ACC112 (cell line): ENCODE results near the gene JMJD8.

ENCODE experiments used
- H2AFZ ChIP-seq: fragments of 200-600 bp; sonication (generic); one replicate; pipeline ENCODE4 v1.6.0; 2017; ENCODE audit warnings: antibody characterized with exemption, low read length; ENCODE audit not compliant: unreplicated experiment
- H3K27ac ChIP-seq: fragments of 200-600 bp; sonication (generic); 2 replicates; pipeline ENCODE4 v1.5.1; 2014; ENCODE audit warnings: low read depth, mild to moderate bottlenecking, antibody characterized with exemption, low read length, moderate library complexity
- H3K27me3 ChIP-seq: fragments of 200-600 bp; sonication (generic); 2 replicates; pipeline ENCODE4 v1.6.1; 2014; ENCODE audit warnings: mild to moderate bottlenecking, antibody characterized with exemption, low read length, moderate library complexity, mixed read lengths; ENCODE audit not compliant: insufficient read depth
- H3K36me3 ChIP-seq: fragments of 200-600 bp; sonication (generic); 2 replicates; pipeline ENCODE4 v1.6.1; 2016; ENCODE audit warnings: mild to moderate bottlenecking, antibody characterized with exemption, low read length, moderate library complexity, mixed read lengths; ENCODE audit not compliant: insufficient read depth
- H3K4me1 ChIP-seq: fragments of 200-600 bp; sonication (generic); one replicate; pipeline ENCODE4 v1.6.1; 2016; ENCODE audit warnings: low read length, mixed read lengths; ENCODE audit not compliant: insufficient read depth, unreplicated experiment, control insufficient read depth
- H3K4me3 ChIP-seq: fragments of 200-600 bp; sonication (generic); 2 replicates; pipeline ENCODE4 v1.5.1; 2014; ENCODE audit warnings: mild to moderate bottlenecking, low read depth, low read length
- H3K79me2 ChIP-seq: fragments of 200-600 bp; sonication (generic); one replicate; pipeline ENCODE4 v1.6.0; 2016; ENCODE audit warnings: low read length; ENCODE audit not compliant: control insufficient read depth, unreplicated experiment, insufficient read depth

Gene JMJD8

DNA sequence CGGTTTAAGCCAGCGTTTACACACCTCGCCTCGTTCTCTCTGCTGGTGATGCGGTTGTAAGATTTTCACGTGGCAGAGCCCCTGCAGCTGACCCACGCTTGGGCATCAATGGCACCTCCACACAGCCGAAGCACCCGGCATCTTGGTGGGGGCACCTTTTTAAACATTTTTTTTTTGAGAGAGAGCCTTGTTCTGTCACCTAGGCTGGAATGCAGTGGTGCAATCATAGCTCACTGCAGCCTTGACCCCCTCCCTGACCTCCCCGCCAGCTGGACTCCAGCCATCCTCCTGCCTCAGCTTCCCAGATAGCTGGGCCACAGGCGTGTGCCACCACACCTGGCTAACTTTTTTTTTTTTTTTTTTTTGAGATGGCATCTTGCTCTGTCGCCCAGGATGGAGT, 30.1 kb downstream of the JMJD8 start:
- peaks cover 3% of the 10 kb centered on the region for H3K79me2 ChIP-seq
- H3K4me1 ChIP-seq = peaks cover 4% of the 10 kb centered on the region

DNA sequence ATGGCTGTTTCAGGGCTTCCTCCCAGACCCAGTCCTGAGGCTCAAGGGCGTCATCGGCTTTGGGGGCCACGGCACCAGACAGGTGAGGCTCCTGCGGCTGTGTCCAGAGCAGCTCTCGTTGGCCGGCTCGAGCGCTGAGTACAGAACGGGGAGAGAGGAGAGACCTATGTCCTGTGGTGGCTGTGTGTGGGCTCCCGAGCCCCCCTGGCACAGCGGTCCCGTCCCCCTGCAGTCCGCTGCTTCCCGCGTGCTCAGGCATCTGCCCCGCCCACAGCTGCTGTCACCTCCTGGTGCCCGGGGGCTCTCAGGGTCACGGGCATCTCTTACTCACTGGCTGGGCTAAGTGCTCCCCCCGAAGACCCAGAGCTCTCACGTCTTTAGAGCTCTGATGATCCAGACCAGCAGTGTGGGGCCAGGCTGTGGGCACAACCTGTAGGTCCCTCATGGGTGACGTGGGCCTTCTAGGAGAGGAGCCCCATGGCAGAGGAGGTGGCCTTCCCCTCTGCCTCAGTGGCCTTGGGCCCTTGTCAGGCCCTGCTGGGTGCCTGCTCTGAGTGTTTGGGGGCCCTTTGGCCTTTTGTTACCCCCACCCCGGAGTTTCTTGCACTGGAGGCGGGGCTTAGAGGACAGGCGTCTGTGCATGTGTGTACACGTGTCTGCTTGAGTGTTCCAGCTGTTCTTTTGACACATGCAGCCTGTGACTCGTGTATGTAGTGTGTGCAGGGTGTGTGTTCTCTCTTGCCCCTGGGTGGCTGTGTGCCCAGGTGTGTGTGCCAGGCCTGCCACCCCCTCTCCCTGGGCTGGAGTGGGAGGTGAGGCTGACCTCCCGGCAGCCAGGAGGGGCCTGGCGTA, 31.5 kb downstream of the JMJD8 start:
- Histone ChIP-seq H2AFZ (no peak overlapping the region), H3K4me3 (no peak overlapping the region), H3K4me1 (peaks cover 7% of the 10 kb centered on the region), H3K27ac (no peak overlapping the region), H3K27me3 (no peaks in the 10 kb centered on the region), H3K36me3 (no peaks in the 10 kb centered on the region), H3K79me2 (peaks cover 3% of the 10 kb centered on the region)

More for the DNA sequence above, 30.1 kb downstream of the JMJD8 start:
- Histone ChIP-seq H2AFZ (no peak overlapping the region), H3K27ac (no peak overlapping the region), H3K4me3 (no peak overlapping the region), H3K27me3 (no peaks in the 10 kb centered on the region), H3K36me3 (no peaks in the 10 kb centered on the region)

DNA sequence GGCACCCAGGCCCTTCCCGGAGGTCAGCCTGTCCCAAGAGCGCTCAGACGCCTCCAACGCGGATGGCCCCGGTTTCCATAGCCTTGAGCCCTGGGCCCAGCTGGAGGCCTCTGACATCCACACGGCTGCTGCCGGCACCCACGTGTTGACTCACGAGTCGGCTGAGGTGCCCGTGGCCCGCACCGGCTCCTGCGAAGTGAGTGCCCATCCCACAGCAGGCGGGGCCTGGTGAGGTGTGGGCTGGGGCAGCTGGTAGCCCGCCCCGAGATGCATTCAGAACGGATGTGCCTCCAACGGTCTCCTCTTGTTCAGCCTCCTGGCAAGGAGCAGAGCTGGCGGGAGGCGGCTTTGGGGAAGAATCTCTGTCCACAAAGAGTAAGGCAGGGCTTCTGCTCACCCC, 32.3 kb downstream of the JMJD8 start:
- Histone ChIP-seq H3K36me3 (no peaks in the 10 kb centered on the region), H3K4me3 (no peak overlapping the region), H3K27me3 (no peaks in the 10 kb centered on the region), H2AFZ (no peak overlapping the region), H3K4me1 (peaks cover 10% of the 10 kb centered on the region), H3K79me2 (peaks cover 3% of the 10 kb centered on the region), H3K27ac (no peak overlapping the region)

DNA sequence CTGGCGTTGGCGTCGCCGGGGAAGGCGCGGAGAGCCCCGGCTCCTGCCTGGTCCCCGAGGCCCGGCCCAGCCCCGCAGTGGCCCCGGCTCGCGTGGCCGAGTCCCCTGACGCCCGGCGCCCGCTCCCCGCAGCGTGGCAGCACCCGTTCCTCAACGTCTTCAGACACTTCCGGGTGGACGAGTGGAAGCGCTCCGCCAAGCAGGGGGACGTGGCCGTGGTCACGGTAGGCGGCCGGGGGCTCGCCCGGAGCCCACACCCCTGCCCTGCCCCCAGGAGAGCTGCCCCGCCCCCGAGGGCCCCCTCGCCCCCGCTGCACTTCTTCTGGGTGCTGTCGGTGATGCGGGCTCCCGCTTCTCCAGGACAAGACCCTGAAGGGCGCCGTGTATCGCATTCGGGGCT, 34.5 kb downstream of the JMJD8 start:
- Histone ChIP-seq H2AFZ (peak overlapping the region; percentile 32), H3K36me3 (no peaks in the 10 kb centered on the region), H3K79me2 (peaks cover 5% of the 10 kb centered on the region), H3K4me1 (peaks cover 21% of the 10 kb centered on the region), H3K4me3 (peak overlapping the region; percentile 96), H3K27me3 (no peaks in the 10 kb centered on the region), H3K27ac (peak overlapping the region; percentile 81)

DNA sequence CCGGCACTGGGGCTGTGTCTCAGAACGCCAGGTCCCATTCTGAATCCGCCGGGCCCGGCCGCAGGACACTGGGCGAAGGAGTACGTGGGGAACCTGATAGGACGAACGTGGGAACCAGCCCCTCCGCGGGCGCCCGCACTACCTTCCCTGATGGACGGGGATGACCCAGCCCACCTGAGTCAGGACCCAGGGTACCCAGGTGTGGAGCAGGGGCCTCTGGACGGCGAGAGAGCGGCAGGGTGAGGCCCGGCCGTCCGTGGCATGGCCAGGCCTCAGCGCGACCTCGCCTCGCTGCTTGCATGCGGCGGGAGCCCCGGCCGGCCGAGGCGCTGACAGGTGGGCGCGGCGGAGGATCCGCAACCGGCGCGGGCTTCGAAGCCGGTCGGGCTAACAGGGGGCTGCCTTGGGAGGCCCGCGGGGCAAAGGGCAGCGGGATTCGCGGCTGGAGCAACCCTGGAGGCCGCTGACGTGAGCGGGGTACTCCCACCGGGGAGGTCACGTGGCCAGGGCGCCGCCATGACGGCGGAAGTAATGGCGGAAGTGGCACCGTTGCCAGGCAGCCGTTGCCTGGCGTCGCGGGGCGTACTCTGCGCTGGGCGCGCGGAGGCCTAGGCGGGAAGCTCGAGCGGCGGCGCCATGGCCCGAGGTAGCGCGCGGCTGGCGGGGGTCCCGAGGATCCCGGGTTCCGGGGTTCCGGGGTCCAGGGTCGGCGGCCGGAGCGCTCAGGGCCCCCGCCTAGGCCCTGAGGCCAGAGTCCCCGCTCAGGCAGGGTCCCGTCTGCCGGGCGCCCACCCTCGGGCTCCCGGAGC, 35.1 kb downstream of the JMJD8 start, which contains the start of gene WDR90:
TSS of gene WDR90 (plus strand) at position 585 of the 809 bp plus-strand sequence. CDS start at position 637, 52 bp downstream.
- no peaks in the 10 kb centered on the region for H3K27me3 ChIP-seq
- peak within 1 kb of the TSS; percentile 81 for H3K27ac ChIP-seq
- peak within 1 kb of the TSS; percentile 96 for H3K4me3 ChIP-seq
- H3K79me2 ChIP-seq = peaks cover 5% of the 10 kb centered on the region
- H2AFZ ChIP-seq = peak within 1 kb of the TSS; percentile 71
- H3K4me1 ChIP-seq = peaks cover 21% of the 10 kb centered on the region
- no peaks in the 10 kb centered on the region for H3K36me3 ChIP-seq

DNA sequence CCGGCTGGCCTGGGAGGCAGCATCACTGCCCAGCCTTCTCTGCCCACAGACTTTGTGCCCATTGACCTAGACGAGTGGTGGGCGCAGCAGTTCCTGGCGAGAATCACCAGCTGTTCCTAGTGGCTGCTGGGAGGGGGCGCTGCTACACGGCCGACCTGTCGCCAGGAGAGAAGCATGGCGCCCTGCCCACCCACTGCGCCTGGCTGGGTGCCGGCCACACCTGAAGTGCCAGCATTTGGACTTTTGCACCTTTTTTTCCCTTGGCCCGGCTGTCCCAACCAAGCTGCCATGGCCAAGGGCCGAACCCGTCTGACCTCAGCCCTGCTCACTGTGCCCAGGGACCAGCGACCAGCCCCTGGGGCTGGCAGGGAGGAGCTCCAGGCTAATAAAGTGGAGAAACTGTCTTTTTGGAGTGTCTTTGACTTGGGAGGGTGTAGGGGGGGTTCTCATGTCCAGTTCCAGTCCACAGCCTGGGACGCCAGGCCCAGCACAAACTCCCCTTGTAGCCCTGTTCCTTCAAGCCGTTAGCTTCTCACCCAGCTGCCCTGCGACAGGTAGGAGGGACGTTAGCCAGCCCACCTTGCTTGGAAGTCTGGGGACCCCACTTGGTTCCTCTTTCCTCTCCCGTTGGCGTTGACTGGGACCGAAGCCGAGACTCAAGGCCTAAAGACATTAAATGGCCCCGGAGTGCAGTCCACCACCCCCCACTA, 35.9 kb downstream of the JMJD8 start:
- Histone ChIP-seq H3K36me3 (no peaks in the 10 kb centered on the region), H3K4me3 (peak overlapping the region; percentile 96), H3K4me1 (peaks cover 21% of the 10 kb centered on the region), H3K79me2 (peaks cover 6% of the 10 kb centered on the region), H3K27ac (peak overlapping the region; percentile 81), H2AFZ (peak overlapping the region; percentile 71), H3K27me3 (no peaks in the 10 kb centered on the region)

DNA sequence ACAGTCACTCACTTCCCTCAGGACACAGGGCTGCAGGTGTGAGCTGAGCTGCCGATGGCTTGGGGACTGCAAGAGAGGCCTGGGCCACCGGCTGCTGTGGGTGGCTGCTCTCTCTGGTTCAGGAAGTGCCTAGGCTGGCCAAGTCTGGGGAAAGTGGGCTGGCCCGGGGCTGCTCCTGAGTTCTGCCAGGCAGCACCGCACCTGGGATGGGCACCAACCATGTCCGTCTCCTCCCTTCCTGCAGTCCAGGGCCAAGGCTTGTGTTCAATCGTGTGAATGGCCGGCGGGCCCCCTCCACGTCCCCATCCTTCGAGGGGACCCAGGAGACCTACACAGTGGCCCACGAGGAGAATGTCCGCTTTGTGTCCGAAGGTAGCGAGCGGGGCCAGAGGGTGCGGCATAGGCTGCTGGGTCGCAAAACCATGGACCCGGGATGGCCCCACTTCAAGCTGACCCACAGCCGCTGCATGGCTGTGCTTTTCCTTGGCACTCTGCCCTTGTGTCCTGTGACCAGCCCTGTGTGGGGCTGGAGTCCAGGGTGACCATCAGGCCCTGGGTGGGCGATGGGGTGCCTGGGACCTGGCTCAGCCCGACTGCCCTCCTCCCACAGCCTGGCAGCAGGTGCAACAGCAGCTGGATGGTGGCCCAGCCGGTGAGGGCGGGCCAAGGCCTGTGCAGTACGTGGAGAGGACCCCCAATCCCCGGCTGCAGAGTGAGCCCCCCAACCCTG, 36.8 kb downstream of the JMJD8 start:
- peaks cover 21% of the 10 kb centered on the region for H3K4me1 ChIP-seq
- H3K27ac ChIP-seq = no peak overlapping the region
- H3K27me3 ChIP-seq = no peaks in the 10 kb centered on the region
- no peak overlapping the region for H2AFZ ChIP-seq
- H3K79me2 ChIP-seq = peaks cover 13% of the 10 kb centered on the region
- H3K36me3 ChIP-seq = no peaks in the 10 kb centered on the region
- no peak overlapping the region; the same call in 1 of the 2 replicates for H3K4me3 ChIP-seq

DNA sequence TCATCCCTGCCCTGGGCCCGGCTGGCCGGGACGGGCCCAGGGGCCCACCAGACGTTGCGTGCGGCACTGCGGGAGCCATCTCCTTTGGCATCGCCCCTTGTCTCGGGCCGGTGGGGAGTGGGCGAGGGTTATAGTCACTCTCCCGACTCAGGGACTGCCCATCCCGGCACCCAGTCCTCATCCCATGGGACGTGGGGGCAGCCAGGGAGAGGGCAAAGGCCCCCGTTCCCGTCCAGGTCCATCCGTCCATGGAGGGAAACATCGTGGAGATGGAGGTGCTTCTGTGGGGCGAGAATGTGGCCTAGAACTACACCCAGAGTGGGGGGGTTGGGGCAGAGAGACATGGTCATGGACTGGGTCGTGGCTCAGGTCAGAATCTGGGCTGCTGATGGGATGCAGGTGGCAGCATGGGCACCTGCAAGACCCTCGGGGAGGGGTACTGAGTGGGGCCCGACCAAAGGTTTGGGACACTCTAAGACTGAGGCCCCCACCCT, 37.4 kb downstream of the JMJD8 start:
- Histone ChIP-seq H3K36me3 (no peaks in the 10 kb centered on the region), H3K4me3 (no peak overlapping the region), H3K4me1 (peaks cover 21% of the 10 kb centered on the region), H3K79me2 (peaks cover 14% of the 10 kb centered on the region), H2AFZ (no peak overlapping the region), H3K27ac (no peak overlapping the region), H3K27me3 (no peaks in the 10 kb centered on the region)

DNA sequence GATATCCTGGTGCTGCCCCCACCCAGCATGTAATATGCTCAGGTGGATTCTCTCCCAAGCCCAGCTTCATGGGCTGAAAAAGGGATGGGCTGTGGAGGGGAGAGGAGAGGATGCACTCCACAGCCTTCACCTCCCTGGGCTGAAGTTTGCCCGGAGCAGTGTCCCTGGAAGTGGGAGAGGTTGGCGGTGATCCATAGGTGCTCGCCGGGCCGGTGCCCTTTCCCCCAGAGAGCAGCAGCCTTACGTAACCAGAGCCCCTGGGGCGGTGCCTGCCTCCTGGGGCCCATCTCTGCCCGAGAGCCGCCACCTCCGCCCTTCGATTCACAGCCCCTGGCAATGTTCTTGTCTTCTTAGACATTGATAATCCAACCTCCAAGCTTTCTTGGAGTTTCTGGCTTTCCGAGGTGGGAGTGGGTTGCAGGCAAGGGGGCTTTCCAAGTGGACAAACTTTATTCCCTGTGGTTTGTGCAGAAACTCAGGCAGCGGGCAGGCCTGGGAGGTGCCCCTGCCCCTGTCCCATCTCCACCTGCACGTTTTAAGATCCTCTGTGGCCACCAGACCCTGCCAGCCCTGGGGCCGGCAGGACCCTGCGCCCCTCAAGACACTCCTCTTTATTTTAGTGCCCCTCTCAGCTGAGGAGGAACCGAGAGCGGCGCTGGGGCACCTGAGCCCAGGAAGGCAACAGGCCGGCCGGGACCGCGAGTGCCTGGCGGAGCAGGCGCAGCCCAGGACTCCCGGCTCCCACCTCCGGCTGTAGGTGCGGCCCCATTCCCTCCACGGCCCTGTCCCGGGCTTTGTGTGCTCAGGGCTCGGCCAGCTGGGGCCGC, 38.1 kb downstream of the JMJD8 start:
- H3K36me3 ChIP-seq = no peaks in the 10 kb centered on the region

More for the DNA sequence above, 38.1 kb downstream of the JMJD8 start:
- no peak overlapping the region for H3K4me3 ChIP-seq
- no peak overlapping the region for H2AFZ ChIP-seq
- H3K79me2 ChIP-seq = peaks cover 14% of the 10 kb centered on the region
- no peaks in the 10 kb centered on the region for H3K27me3 ChIP-seq
- H3K27ac ChIP-seq = no peak overlapping the region
- H3K4me1 ChIP-seq = peaks cover 21% of the 10 kb centered on the region
